ENCODE measurements around the gene TULP4. TPM values are rescaled to one million over a fixed set of nuclear protein-coding genes. Genes with fewer than 3 reads are reported as not detected.
A peak's percentile ranks its signal among the peaks of the same experiment; 100 is the strongest.

Gene TULP4
- total RNA-seq, 1 donor from 2014 or later = 171 TPM

DNA sequence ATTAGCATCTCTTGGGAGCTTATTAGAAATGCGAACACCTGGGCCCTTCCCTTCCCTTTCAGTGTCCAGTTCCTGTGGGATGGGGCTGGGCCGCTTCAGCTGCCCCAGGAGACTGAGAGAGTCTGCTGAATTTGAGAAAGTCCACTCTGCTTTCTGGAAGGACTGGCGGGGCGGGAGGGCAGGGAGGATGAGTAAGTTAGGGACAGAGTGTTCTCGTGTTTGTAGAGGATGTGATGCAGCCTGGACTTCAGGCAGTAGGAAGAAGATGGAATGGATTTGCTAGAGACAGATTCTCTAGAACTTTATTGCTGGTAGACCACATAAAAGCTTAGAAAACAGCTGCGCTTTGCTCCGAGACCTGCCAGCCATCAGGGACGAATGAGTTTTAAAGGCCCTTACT is 1.1 kb upstream of the TULP4 start:
- Mint-ChIP-seq H3K4me1 (ENCODE audit: low read depth) (no peaks in the 10 kb centered on the region), H3K27me3 (no peaks in the 10 kb centered on the region), H3K9me3 (ENCODE audit: low read depth) (peaks cover 16% of the 10 kb centered on the region), H3K4me3 (ENCODE audit: low read depth) (no peak overlapping the region), H3K27ac (peak overlapping the region; percentile 11), H3K36me3 (ENCODE audit: insufficient read depth) (peaks cover 57% of the 10 kb centered on the region)
- TF ChIP-seq, protein P1, sequence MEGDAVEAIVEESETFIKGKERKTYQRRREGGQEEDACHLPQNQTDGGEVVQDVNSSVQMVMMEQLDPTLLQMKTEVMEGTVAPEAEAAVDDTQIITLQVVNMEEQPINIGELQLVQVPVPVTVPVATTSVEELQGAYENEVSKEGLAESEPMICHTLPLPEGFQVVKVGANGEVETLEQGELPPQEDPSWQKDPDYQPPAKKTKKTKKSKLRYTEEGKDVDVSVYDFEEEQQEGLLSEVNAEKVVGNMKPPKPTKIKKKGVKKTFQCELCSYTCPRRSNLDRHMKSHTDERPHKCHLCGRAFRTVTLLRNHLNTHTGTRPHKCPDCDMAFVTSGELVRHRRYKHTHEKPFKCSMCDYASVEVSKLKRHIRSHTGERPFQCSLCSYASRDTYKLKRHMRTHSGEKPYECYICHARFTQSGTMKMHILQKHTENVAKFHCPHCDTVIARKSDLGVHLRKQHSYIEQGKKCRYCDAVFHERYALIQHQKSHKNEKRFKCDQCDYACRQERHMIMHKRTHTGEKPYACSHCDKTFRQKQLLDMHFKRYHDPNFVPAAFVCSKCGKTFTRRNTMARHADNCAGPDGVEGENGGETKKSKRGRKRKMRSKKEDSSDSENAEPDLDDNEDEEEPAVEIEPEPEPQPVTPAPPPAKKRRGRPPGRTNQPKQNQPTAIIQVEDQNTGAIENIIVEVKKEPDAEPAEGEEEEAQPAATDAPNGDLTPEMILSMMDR (IDR thresholded peaks at IDR 0.05; ENCODE audit: unreplicated experiment) = no peak
- DNase-seq (ENCODE audit: low spot score, unreplicated experiment) = no peak

DNA sequence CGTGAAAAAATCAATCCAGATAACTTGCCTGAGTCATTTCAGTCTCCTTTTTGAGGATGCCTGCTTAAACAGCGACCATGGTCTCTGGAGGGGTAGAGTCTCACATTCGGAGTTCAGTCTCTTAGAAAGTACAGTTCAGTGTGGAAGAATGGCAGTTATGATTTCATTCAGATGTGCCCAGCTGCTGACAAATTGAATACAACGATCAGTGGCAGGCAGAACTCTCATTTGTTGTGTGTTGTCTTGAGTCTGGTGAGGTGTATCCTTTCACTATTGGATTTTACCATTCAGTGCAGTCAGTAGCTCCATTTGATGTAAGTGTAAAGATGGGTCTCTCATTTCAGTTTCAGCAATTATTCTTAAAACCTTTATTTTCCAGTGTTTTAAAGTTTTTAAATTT is 639 bp upstream of the TULP4 start:
- no peak for DNase-seq (ENCODE audit: low spot score, unreplicated experiment)
- TF ChIP-seq, protein P1 (IDR thresholded peaks at IDR 0.05; ENCODE audit: unreplicated experiment) = no peak
- Mint-ChIP-seq H3K27me3 (no peaks in the 10 kb centered on the region), H3K4me3 (ENCODE audit: low read depth) (no peak overlapping the region), H3K36me3 (ENCODE audit: insufficient read depth) (peaks cover 56% of the 10 kb centered on the region), H3K27ac (no peak overlapping the region), H3K9me3 (ENCODE audit: low read depth) (peaks cover 19% of the 10 kb centered on the region), H3K4me1 (ENCODE audit: low read depth) (no peaks in the 10 kb centered on the region)

DNA sequence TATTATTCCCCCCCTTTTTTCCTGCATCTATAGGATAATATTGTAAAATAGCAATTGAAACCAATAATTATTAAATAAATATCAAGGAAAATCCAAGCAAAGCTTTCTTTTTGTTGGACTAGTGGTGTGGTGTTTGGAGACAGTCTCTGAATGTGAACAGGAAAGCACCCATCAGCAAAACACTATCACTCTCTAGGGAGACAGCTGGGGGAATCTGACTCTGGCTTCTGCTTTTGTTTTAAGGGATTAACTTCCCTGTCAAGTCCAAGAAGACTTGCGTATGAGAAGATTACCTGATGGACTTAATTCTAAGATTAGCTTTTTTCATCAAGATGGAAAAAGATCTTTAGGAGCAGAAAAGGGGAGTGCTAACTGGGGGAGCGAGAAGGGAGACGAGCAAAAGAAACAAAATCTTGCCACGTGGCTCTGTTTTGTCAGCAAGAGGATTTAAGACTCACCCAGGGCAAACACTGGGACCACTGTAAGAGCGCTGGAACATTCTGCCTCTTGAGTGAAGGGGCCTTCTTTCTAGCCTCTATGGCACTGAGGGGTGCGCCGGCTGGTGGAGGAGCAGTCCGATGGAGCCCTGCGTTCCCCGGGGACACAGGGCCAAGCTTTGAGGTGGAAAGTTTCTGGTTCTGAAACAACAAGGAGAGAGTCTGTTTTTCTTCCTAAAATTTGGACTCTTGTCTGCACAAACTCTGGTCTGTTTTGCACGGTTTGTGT is 570 bp downstream of the TULP4 start:
- H3K4me1 Mint-ChIP-seq (ENCODE audit: low read depth) = no peaks in the 10 kb centered on the region
- no peaks in the 10 kb centered on the region for H3K27me3 Mint-ChIP-seq
- H3K27ac Mint-ChIP-seq = no peak overlapping the region
- H3K4me3 Mint-ChIP-seq (ENCODE audit: low read depth) = no peak overlapping the region
- peaks cover 19% of the 10 kb centered on the region for H3K9me3 Mint-ChIP-seq (ENCODE audit: low read depth)
- TF ChIP-seq, protein P1 (IDR thresholded peaks at IDR 0.05; ENCODE audit: unreplicated experiment) = no peak
- peaks cover 58% of the 10 kb centered on the region for H3K36me3 Mint-ChIP-seq (ENCODE audit: insufficient read depth)
- DNase-seq (ENCODE audit: low spot score, unreplicated experiment) = no peak

DNA sequence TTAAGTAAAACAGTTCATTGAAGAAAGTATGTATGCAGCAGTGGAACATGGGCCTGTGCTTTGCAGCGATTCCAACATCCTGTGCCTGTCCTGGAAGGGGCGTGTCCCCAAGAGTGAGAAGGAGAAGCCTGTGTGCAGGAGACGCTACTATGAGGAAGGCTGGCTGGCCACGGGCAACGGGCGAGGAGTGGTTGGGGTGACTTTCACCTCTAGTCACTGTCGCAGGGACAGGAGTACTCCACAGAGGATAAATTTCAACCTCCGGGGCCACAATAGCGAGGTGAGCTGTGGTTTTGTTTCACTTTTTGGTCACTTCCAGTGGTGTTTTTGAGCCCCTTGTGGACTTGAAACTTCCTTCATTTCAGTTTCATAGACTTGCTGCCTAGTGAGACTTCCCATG is 1.7 kb downstream of the TULP4 start:
- Mint-ChIP-seq H3K9me3 (ENCODE audit: low read depth) (peaks cover 19% of the 10 kb centered on the region), H3K27me3 (no peaks in the 10 kb centered on the region), H3K4me1 (ENCODE audit: low read depth) (no peaks in the 10 kb centered on the region), H3K4me3 (ENCODE audit: low read depth) (no peak overlapping the region), H3K27ac (peak overlapping the region; percentile 7), H3K36me3 (ENCODE audit: insufficient read depth) (peaks cover 62% of the 10 kb centered on the region)
- DNase-seq (ENCODE audit: low spot score, unreplicated experiment) = no peak
- TF ChIP-seq, protein P1 (IDR thresholded peaks at IDR 0.05; ENCODE audit: unreplicated experiment) = no peak

DNA sequence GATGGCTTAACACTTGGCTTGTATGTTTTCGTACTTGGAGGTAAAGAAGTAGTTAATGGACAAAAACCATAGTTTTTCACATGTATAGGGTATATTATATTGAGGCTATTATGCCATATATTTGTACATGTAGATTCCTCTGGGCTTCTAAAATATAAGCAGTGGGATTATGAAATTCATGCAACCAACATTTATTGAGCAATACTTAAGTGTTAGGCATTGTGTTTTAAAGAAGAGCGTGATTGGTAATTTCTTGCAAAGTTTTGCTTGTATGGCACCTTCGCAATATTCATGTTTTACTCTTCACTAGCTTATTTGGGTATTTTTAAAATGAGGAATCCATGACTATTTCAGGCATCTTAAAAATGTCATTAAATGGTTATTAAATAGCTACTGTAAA is 2.5 kb downstream of the TULP4 start:
- Mint-ChIP-seq H3K27me3 (no peaks in the 10 kb centered on the region), H3K36me3 (ENCODE audit: insufficient read depth) (peaks cover 59% of the 10 kb centered on the region), H3K4me3 (ENCODE audit: low read depth) (no peak overlapping the region), H3K27ac (no peak overlapping the region), H3K4me1 (ENCODE audit: low read depth) (no peaks in the 10 kb centered on the region), H3K9me3 (ENCODE audit: low read depth) (peaks cover 19% of the 10 kb centered on the region)
- DNase-seq (ENCODE audit: low spot score, unreplicated experiment) = no peak
- TF ChIP-seq, protein P1 (IDR thresholded peaks at IDR 0.05; ENCODE audit: unreplicated experiment) = no peak
